DND-41 (cell line): Measurements from ENCODE around the gene MFSD11.

Source experiments
- ATAC-seq: fragments of 200-7000 bp; cut with Tn5 transposase; 3 replicates; pipeline ENCODE4 v1.9.1; 2021; ENCODE audit warnings: low read depth; ENCODE audit not compliant: insufficient read depth
- DNase-seq: peaks from one replicate; pipeline ENCODE4 v3.0.0-alpha.2; 2020
- H2AFZ ChIP-seq: 2 replicates; pipeline ENCODE4 v1.6.0; 2012; ENCODE audit warnings: low read depth, low read length
- H3K27ac ChIP-seq: 2 replicates; pipeline ENCODE4 v1.5.1; 2012; ENCODE audit warnings: low read length, inconsistent platforms
- H3K27me3 ChIP-seq: fragments of 200-600 bp; sonication (generic); 2 replicates; pipeline ENCODE4 v1.6.0; 2012; ENCODE audit warnings: low read length, mild to moderate bottlenecking, inconsistent platforms; ENCODE audit not compliant: insufficient read depth, poor library complexity
- H3K36me3 ChIP-seq: 2 replicates; pipeline ENCODE4 v1.5.1; 2012; ENCODE audit warnings: low read length, inconsistent platforms; ENCODE audit not compliant: insufficient read depth
- H3K4me1 ChIP-seq: 2 replicates; pipeline ENCODE4 v1.5.1; 2012; ENCODE audit warnings: mild to moderate bottlenecking, low read length; ENCODE audit not compliant: insufficient read depth
- H3K4me2 ChIP-seq: 2 replicates; pipeline ENCODE4 v1.6.0; 2012; ENCODE audit warnings: mild to moderate bottlenecking, moderate library complexity, low read length, inconsistent platforms; ENCODE audit not compliant: insufficient read depth
- H3K4me3 ChIP-seq, 2 experiments: fragments of 200-600 bp in 1 of 2; shearing (Covaris generic) in 1 of 2; 2 replicates each; pipeline ENCODE4 v1.5.1; 2012 to 2016; ENCODE audit warnings: inconsistent platforms in 2 of 2, low read length in 2 of 2, mild to moderate bottlenecking in 2 of 2, low read depth in 1 of 2, moderate library complexity in 1 of 2
- H3K79me2 ChIP-seq: 2 replicates; pipeline ENCODE4 v1.6.0; 2012; ENCODE audit warnings: low read length, inconsistent platforms; ENCODE audit not compliant: insufficient read depth
- H3K9ac ChIP-seq: 2 replicates; pipeline ENCODE4 v1.6.0; 2012; ENCODE audit warnings: low read depth, mild to moderate bottlenecking, inconsistent platforms, low read length, moderate library complexity
- H3K9me3 ChIP-seq: 2 replicates; pipeline ENCODE4 v1.5.1; 2012; ENCODE audit warnings: low read length, moderate library complexity, mild to moderate bottlenecking, inconsistent platforms; ENCODE audit not compliant: insufficient read depth, severe bottlenecking
- H4K20me1 ChIP-seq: 2 replicates; pipeline ENCODE4 v1.6.0; 2012; ENCODE audit warnings: low read length; ENCODE audit not compliant: insufficient read depth
- EZH2 ChIP-seq: IDR thresholded peaks from 3 replicates; pipeline ENCODE4 v1.6.1; 2012; ENCODE audit warnings: borderline replicate concordance, low read depth, mild to moderate bottlenecking, moderate library complexity, low read length, inconsistent platforms; ENCODE audit not compliant: severe bottlenecking
- TF ChIP-seq, protein P1 (sequence below): IDR thresholded peaks from 2 replicates; pipeline ENCODE4 v1.5.1; 2012; ENCODE audit warnings: borderline replicate concordance, low read length, moderate library complexity, mild to moderate bottlenecking; ENCODE audit not compliant: poor library complexity, severe bottlenecking; ENCODE audit errors: extremely low read depth

The MFSD11 gene

GRCh38 chr17:76747716-76748363, 9.9 kb downstream of the MFSD11 start:
- no peak overlapping the region for H3K4me2 ChIP-seq

DNA sequence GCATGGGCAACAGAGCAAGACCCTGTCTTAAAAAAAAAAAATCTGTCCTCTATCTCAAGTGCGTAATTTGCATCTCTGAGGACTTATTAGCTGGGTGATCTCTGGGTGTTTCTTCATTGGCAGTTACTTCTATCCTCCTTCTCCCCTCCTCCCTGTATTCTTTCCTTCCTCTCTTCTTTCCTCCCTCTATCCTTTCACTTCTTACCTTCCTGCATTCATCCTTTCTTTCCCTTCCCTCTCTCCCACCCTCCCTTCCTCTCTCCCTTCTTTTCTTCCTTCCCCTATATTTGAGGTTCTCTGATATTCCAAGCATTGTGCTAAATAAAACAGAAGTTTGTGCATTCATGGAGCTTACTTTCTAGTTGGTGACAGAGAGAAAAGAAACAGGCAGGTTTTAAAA, 10.7 kb downstream of the MFSD11 start:
- H3K9ac ChIP-seq, result no peak overlapping the region
- ATAC-seq (no peak), DNase-seq (no peak)
- H4K20me1 ChIP-seq, result no peaks in the 10 kb centered on the region
- TF ChIP-seq, protein P1, sequence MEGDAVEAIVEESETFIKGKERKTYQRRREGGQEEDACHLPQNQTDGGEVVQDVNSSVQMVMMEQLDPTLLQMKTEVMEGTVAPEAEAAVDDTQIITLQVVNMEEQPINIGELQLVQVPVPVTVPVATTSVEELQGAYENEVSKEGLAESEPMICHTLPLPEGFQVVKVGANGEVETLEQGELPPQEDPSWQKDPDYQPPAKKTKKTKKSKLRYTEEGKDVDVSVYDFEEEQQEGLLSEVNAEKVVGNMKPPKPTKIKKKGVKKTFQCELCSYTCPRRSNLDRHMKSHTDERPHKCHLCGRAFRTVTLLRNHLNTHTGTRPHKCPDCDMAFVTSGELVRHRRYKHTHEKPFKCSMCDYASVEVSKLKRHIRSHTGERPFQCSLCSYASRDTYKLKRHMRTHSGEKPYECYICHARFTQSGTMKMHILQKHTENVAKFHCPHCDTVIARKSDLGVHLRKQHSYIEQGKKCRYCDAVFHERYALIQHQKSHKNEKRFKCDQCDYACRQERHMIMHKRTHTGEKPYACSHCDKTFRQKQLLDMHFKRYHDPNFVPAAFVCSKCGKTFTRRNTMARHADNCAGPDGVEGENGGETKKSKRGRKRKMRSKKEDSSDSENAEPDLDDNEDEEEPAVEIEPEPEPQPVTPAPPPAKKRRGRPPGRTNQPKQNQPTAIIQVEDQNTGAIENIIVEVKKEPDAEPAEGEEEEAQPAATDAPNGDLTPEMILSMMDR, result no peak
- TF ChIP-seq EZH2, result no peak
- H3K4me1 ChIP-seq, result peaks cover 26% of the 10 kb centered on the region
- H3K27ac ChIP-seq, result no peak overlapping the region
- peaks cover 4% of the 10 kb centered on the region for H3K79me2 ChIP-seq
- peaks cover 33% of the 10 kb centered on the region for H3K36me3 ChIP-seq
- no peak overlapping the region for H3K4me3 ChIP-seq
- no peaks in the 10 kb centered on the region for H3K27me3 ChIP-seq
- no peak overlapping the region for H3K4me2 ChIP-seq
- no peaks in the 10 kb centered on the region for H3K9me3 ChIP-seq
- H2AFZ ChIP-seq, result no peak overlapping the region

More at GRCh38 chr17:76747716-76748363, 9.9 kb downstream of the MFSD11 start:
- peaks cover 39% of the 10 kb centered on the region for H3K36me3 ChIP-seq
- DNase-seq, result no peak
- no peaks in the 10 kb centered on the region for H4K20me1 ChIP-seq
- peaks cover 4% of the 10 kb centered on the region for H3K79me2 ChIP-seq
- ATAC-seq, result no peak
- H3K27me3 ChIP-seq, result no peaks in the 10 kb centered on the region
- no peak overlapping the region for H2AFZ ChIP-seq
- peaks cover 18% of the 10 kb centered on the region for H3K4me1 ChIP-seq
- H3K9me3 ChIP-seq, result no peaks in the 10 kb centered on the region
- TF ChIP-seq EZH2, result no peak
- TF ChIP-seq, protein P1, result no peak
- no peak overlapping the region for H3K27ac ChIP-seq
- H3K4me3 ChIP-seq, result no peak overlapping the region
- no peak overlapping the region for H3K9ac ChIP-seq

DNA sequence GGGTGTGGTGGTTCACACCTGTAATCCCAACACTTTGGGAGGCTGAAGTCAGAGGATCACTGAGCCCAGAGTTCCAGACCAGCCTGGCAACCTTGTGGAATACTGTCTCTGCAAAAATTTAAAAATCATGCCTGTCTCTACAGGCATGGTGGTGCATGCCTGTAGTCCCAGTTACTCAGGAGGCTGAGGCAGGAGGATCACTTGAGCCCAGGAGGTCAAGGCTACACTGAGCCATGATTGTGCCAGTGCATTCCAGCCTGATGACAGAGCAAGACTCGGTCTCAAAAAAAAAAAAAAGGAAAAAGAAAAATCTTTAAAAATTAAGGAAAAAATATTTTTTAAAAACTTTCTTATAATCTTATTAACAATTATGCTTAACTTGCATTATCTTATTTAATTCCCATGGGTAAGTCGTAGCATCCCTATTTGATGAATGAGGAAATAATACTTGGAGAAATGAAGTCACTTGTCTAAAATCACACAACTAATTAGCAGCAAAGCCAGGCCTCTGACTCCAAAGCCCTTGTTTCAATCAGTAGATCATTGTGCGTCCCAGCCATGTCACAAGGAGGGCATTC, 13.6 kb downstream of the MFSD11 start:
- Histone ChIP-seq H4K20me1 (no peaks in the 10 kb centered on the region), H3K9ac (peak overlapping the region; percentile 35; the same call in 1 of the 2 replicates), H3K9me3 (no peaks in the 10 kb centered on the region), H3K79me2 (peaks cover 4% of the 10 kb centered on the region), H3K27me3 (no peaks in the 10 kb centered on the region), H2AFZ (0 out of 2 replicates have a peak overlapping the region, but pooled peaks have one; percentile 47), H3K36me3 (peaks cover 24% of the 10 kb centered on the region), H3K27ac (peak overlapping the region; percentile 78), H3K4me1 (peaks cover 32% of the 10 kb centered on the region), H3K4me2 (peak overlapping the region; percentile 18; the same call in 1 of the 2 replicates), H3K4me3 (no peak overlapping the region)
- DNase-seq (no peak), ATAC-seq (peak; percentile 41)
- TF ChIP-seq, protein P1, result no peak
- no peak for TF ChIP-seq EZH2
